Mucosa of rectum (tissue), 2 donors: Measurements from ENCODE around the gene SOCS7.

ENCODE experiments used
- H3K27ac ChIP-seq, 2 donors: one replicate each; pipeline ENCODE4 v1.7.0; 2013; ENCODE audit warnings: inconsistent platforms in 2 of 2, low read depth in 2 of 2, low read length in 2 of 2
- H3K27me3 ChIP-seq, 2 donors: one replicate each; pipeline ENCODE4 v1.7.0; 2013; ENCODE audit warnings: low read length in 2 of 2; ENCODE audit not compliant: control insufficient read depth in 2 of 2, insufficient read depth in 2 of 2
- H3K36me3 ChIP-seq, 2 donors: one replicate each; pipeline ENCODE4 v1.7.0; 2013; ENCODE audit warnings: low read length in 2 of 2; ENCODE audit not compliant: control insufficient read depth in 2 of 2, insufficient read depth in 2 of 2
- H3K4me1 ChIP-seq, 2 donors: one replicate each; pipeline ENCODE4 v1.7.0; 2013; ENCODE audit warnings: low read length in 2 of 2, mild to moderate bottlenecking in 1 of 2; ENCODE audit not compliant: control insufficient read depth in 2 of 2, insufficient read depth in 2 of 2
- H3K4me3 ChIP-seq, 2 donors: one replicate each; pipeline ENCODE4 v1.7.0; 2013; ENCODE audit warnings: low read length in 2 of 2
- H3K9ac ChIP-seq, 2 donors: one replicate each; pipeline ENCODE4 v1.7.0; 2013; ENCODE audit warnings: low read length in 2 of 2, low read depth in 1 of 2, mild to moderate bottlenecking in 1 of 2
- H3K9me3 ChIP-seq, 2 donors: one replicate each; pipeline ENCODE4 v1.7.0; 2013; ENCODE audit warnings: low read length in 2 of 2; ENCODE audit not compliant: control insufficient read depth in 2 of 2
- donor health status: healthy.
- donor health status: Normal muscosa, but diverticular disease.

Gene SOCS7

DNA sequence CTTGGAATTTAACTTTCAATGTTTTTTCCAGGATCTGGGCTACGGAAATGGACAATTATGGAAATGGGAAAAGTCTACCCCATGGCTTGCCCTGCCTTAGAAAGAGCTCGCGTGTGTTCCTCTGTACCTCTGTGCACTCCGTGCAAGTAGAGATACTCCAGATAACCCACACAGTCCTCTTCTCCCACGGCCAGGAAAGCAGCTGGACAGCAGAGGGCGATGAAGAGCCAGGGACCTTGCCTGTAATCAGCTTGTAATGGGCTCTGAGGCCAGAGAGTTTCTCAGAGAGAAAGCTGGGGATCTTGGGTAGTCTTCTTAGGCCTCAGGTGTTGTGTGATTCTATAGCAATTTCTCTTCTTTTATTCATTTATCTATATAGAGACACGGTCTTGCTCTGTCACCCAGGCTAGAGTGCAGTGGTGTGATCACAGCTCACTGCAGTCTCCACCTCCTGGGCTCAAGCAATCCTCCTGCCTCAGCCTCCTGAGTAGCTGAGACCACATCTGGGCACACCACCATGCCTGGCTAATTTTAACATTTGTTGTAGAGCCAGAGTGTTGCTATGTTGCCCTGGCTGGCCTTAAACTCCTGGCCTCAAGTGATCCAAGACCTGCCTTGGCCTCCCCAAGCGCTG lies 2.4 kb upstream of the SOCS7 start:
- Histone ChIP-seq H3K4me3 (no peak overlapping the region), H3K9me3 (no peaks in the 10 kb centered on the region), H3K9ac (no peak overlapping the region), H3K4me1 (peaks cover 6 to 14% of the 10 kb centered on the region in 2 donors), H3K27me3 (peaks cover 0 to 2% of the 10 kb centered on the region in 2 donors), H3K27ac (no peak overlapping the region), H3K36me3 (no peaks in the 10 kb centered on the region)

DNA sequence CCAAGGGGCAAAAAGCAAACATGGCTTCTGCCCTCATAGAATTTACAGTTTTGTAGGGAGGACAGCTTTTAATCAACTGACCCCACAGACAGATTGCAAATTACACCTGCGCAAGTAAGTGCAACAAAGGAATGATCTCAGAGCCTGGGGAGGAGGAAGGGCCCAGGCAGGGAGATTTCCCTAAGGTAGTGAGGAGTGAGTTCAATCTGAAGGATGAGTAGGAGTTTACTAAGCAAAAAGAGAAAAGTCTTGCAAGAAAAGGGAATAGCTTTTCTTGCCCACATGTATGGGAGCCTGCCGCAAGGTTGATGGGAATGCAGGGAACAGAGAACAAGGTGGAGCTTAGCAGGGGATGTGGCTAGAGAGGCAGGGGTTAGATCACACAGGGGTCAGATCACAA lies 1.6 kb upstream of the SOCS7 start:
- Histone ChIP-seq H3K27me3 (no peaks in the 10 kb centered on the region), H3K4me3 (no peak overlapping the region), H3K36me3 (no peaks in the 10 kb centered on the region), H3K9me3 (no peaks in the 10 kb centered on the region), H3K9ac (no peak overlapping the region), H3K4me1 (peaks cover 6 to 19% of the 10 kb centered on the region in 2 donors), H3K27ac (no peak overlapping the region)

DNA sequence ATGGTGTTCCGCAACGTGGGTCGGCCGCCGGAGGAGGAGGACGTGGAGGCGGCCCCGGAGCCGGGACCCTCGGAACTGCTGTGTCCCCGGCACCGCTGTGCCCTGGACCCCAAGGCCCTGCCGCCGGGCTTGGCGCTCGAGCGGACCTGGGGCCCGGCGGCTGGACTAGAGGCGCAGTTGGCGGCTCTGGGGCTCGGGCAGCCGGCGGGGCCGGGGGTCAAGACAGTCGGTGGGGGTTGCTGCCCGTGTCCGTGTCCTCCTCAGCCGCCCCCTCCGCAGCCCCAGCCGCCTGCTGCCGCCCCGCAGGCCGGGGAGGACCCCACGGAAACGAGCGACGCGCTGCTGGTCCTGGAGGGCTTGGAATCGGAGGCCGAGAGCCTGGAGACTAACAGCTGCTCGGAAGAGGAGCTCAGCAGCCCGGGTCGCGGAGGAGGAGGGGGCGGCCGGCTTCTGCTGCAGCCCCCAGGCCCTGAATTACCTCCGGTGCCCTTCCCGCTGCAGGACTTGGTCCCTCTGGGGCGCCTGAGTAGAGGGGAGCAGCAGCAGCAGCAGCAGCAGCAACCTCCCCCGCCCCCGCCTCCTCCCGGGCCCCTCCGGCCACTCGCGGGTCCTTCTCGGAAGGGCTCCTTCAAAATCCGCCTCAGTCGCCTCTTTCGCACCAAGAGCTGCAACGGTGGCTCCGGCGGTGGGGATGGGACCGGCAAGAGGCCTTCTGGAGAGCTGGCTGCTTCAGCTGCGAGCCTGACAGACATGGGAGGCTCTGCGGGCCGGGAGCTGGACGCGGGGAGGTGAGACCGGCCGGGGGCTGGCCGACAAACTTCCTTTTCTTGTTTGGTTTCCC lies 821 bp downstream of the SOCS7 start:
- no peaks in the 10 kb centered on the region for H3K9me3 ChIP-seq
- no peaks in the 10 kb centered on the region for H3K27me3 ChIP-seq
- peak overlapping the region; percentile 60 to 74 for H3K9ac ChIP-seq
- peaks cover 6 to 19% of the 10 kb centered on the region in 2 donors for H3K4me1 ChIP-seq
- peak overlapping the region; percentile 77 for H3K4me3 ChIP-seq
- no peaks in the 10 kb centered on the region for H3K36me3 ChIP-seq
- peak overlapping the region; percentile 32 to 41 for H3K27ac ChIP-seq

GRCh38 chr17:38353086-38353604 lies 1.5 kb downstream of the SOCS7 start:
- H3K36me3 ChIP-seq: no peaks in the 10 kb centered on the region
- H3K4me1 ChIP-seq: peaks cover 6 to 19% of the 10 kb centered on the region in 2 donors
- no peaks in the 10 kb centered on the region for H3K9me3 ChIP-seq
- H3K27ac ChIP-seq: peak overlapping the region in 1 of 2 donors; percentile 24
- peak overlapping the region; percentile 77 for H3K4me3 ChIP-seq
- H3K9ac ChIP-seq: peak overlapping the region; percentile 60 to 74
- no peaks in the 10 kb centered on the region for H3K27me3 ChIP-seq

DNA sequence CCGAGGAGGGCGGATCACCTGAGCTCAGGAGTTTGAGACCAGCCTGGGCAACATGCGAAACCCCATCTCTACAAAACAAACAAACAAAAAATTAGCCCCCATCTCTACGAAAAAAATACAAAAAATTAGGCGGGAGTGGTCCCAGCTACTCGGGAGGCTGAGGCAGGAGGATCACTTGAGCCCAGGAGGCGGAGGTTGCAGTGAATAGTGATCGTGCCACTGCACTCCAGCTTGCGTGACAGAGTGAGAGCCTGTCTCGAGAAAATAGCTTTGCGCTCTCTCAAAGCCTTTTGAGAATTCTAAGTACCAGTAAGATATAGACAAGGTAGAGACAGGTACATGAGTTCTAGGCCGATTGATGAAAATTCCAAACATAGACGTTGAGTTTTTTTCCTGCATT lies 2.0 kb downstream of the SOCS7 start:
- peaks cover 6 to 19% of the 10 kb centered on the region in 2 donors for H3K4me1 ChIP-seq
- H3K9me3 ChIP-seq: no peaks in the 10 kb centered on the region
- H3K36me3 ChIP-seq: no peaks in the 10 kb centered on the region
- H3K27me3 ChIP-seq: no peaks in the 10 kb centered on the region
- no peak overlapping the region for H3K9ac ChIP-seq
- H3K4me3 ChIP-seq: peak overlapping the region in 1 of 2 donors; percentile 28
- H3K27ac ChIP-seq: no peak overlapping the region

- Histone ChIP-seq H3K27ac (no peak overlapping the region), H3K4me1 (peaks cover 6 to 19% of the 10 kb centered on the region in 2 donors), H3K9ac (no peak overlapping the region), H3K27me3 (no peaks in the 10 kb centered on the region), H3K4me3 (peak overlapping the region in 1 of 2 donors; percentile 28), H3K36me3 (no peaks in the 10 kb centered on the region), H3K9me3 (no peaks in the 10 kb centered on the region)
Observed at GRCh38 chr17:38354466-38354865, 2.8 kb downstream of the SOCS7 start.

GRCh38 chr17:38355251-38355650 lies 3.6 kb downstream of the SOCS7 start:
- Histone ChIP-seq H3K27ac (no peak overlapping the region), H3K4me3 (no peak overlapping the region), H3K9ac (no peak overlapping the region), H3K9me3 (no peaks in the 10 kb centered on the region), H3K4me1 (peaks cover 6 to 19% of the 10 kb centered on the region in 2 donors), H3K27me3 (no peaks in the 10 kb centered on the region), H3K36me3 (no peaks in the 10 kb centered on the region)

DNA sequence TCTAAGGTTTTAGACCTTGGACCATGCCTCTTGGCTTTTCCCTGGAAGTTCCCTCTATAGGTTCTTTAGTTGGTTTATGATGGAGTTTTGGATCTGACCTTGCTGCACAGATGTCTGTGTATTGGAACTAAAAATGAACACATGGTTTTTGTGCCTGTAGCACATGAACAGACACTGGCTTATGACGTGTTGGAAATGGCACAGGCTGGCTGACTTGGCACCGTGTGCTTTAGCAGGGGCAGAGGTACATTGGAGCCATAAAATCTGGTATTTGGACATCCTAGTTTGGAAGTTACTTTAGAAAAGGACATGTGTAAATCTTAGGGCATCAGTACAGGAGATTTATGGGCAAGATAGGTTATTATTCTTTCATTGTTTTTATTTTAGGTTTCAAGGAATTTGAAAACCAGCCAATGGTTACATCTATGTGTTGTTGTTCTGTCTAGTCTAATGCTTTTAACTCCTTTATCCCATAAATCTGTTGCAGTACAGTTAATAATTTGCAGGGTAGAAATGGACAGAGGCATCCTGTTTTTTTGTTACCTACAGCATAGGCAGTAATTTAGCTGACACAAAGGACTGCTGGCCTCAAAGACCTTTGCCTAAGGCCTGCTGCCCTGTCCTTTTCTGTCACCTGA lies 6.0 kb downstream of the SOCS7 start:
- Histone ChIP-seq H3K27me3 (no peaks in the 10 kb centered on the region), H3K9ac (no peak overlapping the region), H3K36me3 (peaks cover 0 to 5% of the 10 kb centered on the region in 2 donors), H3K27ac (no peak overlapping the region), H3K4me1 (peaks cover 3 to 12% of the 10 kb centered on the region in 2 donors), H3K4me3 (no peak overlapping the region), H3K9me3 (no peaks in the 10 kb centered on the region)

DNA sequence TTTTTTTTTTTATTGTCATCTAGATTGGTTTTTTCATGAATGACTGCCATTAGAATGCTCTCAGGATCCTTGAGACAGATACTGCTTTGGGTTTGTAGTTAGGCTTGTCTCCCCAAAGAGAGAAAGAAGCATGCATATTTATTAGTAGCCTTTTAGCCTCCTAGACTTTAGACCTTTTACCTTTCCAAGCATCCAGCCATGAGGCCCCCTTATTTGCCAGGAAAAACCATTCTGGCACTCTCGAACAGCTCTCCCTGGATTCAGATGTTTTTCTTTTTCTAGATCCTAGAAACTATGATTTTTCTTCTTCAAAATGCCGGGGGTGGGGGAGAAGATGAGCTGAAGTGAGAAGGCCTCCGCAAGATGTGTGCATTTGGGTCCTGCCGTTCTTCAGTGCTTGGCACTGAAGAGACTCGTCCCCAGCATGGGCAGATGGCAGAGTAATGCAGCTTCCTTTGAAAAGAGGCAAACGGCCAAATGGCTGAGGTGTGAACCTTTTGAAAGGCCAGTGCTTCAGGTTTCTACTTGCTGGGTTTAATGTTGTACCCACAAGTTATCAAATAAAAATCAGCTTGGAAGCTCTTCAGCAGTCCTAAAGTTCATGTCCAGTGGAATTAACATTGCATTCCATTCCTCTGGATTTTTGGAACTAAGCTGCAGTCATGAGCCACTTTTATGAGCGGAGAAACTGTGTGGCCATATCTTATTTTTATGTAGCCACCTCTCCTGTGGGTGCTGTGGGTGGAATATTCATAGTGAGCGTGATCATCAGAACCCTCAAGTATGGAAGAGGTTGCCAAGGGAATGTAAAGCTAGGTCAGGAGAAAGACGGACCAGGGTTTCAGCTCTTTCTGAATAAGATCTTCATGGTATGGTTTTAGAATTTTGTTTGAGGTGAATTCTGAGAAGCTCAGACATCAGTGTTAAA lies 7.2 kb downstream of the SOCS7 start:
- no peak overlapping the region for H3K4me3 ChIP-seq
- H3K9ac ChIP-seq: no peak overlapping the region
- H3K36me3 ChIP-seq: peaks cover 0 to 7% of the 10 kb centered on the region in 2 donors
- no peaks in the 10 kb centered on the region for H3K27me3 ChIP-seq
- peaks cover 0 to 5% of the 10 kb centered on the region in 2 donors for H3K4me1 ChIP-seq
- H3K27ac ChIP-seq: no peak overlapping the region
- H3K9me3 ChIP-seq: no peaks in the 10 kb centered on the region
